ENCODE data around the gene ADGRB3. TPM values are rescaled to one million over a fixed set of nuclear protein-coding genes. Genes with fewer than 3 reads are reported as not detected.

Gene ADGRB3
- total RNA-seq, 1 donor from 2014 or later = 2.4 TPM

GRCh38 chr6:68730291-68731054, 95.4 kb downstream of the ADGRB3 start:
- Mint-ChIP-seq H3K4me1 (ENCODE audit: unreplicated experiment) (no peaks in the 10 kb centered on the region), H3K9me3 (ENCODE audit: unreplicated experiment) (no peaks in the 10 kb centered on the region), H3K4me3 (ENCODE audit: unreplicated experiment) (no peak overlapping the region), H3K27me3 (ENCODE audit: unreplicated experiment) (no peaks in the 10 kb centered on the region), H3K27ac (ENCODE audit: unreplicated experiment) (no peak overlapping the region), H3K36me3 (ENCODE audit: low read depth, unreplicated experiment) (no peaks in the 10 kb centered on the region)
- DNase-seq (ENCODE audit: low spot score) = no peak
- no peak for TF ChIP-seq CTCF (IDR thresholded peaks at IDR 0.05; ENCODE audit: unreplicated experiment)

GRCh38 chr6:68732423-68732822, 97.3 kb downstream of the ADGRB3 start:
- no peaks in the 10 kb centered on the region for H3K4me1 Mint-ChIP-seq (ENCODE audit: unreplicated experiment)
- H3K36me3 Mint-ChIP-seq (ENCODE audit: low read depth, unreplicated experiment) = no peaks in the 10 kb centered on the region
- no peak for DNase-seq (ENCODE audit: low spot score)
- no peaks in the 10 kb centered on the region for H3K27me3 Mint-ChIP-seq (ENCODE audit: unreplicated experiment)
- H3K27ac Mint-ChIP-seq (ENCODE audit: unreplicated experiment) = no peak overlapping the region
- no peak for TF ChIP-seq CTCF (IDR thresholded peaks at IDR 0.05; ENCODE audit: unreplicated experiment)
- no peaks in the 10 kb centered on the region for H3K9me3 Mint-ChIP-seq (ENCODE audit: unreplicated experiment)
- no peak overlapping the region for H3K4me3 Mint-ChIP-seq (ENCODE audit: unreplicated experiment)

- no peak for TF ChIP-seq CTCF (IDR thresholded peaks at IDR 0.05; ENCODE audit: unreplicated experiment)
- H3K36me3 Mint-ChIP-seq (ENCODE audit: low read depth, unreplicated experiment) = no peaks in the 10 kb centered on the region
- H3K4me3 Mint-ChIP-seq (ENCODE audit: unreplicated experiment) = no peak overlapping the region
These were observed 100.8 kb downstream of the ADGRB3 start for GRCh38 chr6:68735866-68736265.

GRCh38 chr6:68737061-68737460, 102.0 kb downstream of the ADGRB3 start:
- no peaks in the 10 kb centered on the region for H3K27me3 Mint-ChIP-seq (ENCODE audit: unreplicated experiment)
- no peak for TF ChIP-seq CTCF (IDR thresholded peaks at IDR 0.05; ENCODE audit: unreplicated experiment)
- H3K4me1 Mint-ChIP-seq (ENCODE audit: unreplicated experiment) = peaks cover 9% of the 10 kb centered on the region
- DNase-seq (ENCODE audit: low spot score) = no peak
- no peaks in the 10 kb centered on the region for H3K36me3 Mint-ChIP-seq (ENCODE audit: low read depth, unreplicated experiment)
- no peaks in the 10 kb centered on the region for H3K9me3 Mint-ChIP-seq (ENCODE audit: unreplicated experiment)
- no peak overlapping the region for H3K4me3 Mint-ChIP-seq (ENCODE audit: unreplicated experiment)
- H3K27ac Mint-ChIP-seq (ENCODE audit: unreplicated experiment) = no peak overlapping the region

More at GRCh38 chr6:68735866-68736265, 100.8 kb downstream of the ADGRB3 start:
- H3K9me3 Mint-ChIP-seq (ENCODE audit: unreplicated experiment) = no peaks in the 10 kb centered on the region
- H3K4me1 Mint-ChIP-seq (ENCODE audit: unreplicated experiment) = peaks cover 7% of the 10 kb centered on the region
- no peaks in the 10 kb centered on the region for H3K27me3 Mint-ChIP-seq (ENCODE audit: unreplicated experiment)
- no peak for DNase-seq (ENCODE audit: low spot score)
- H3K27ac Mint-ChIP-seq (ENCODE audit: unreplicated experiment) = no peak overlapping the region

- Mint-ChIP-seq H3K4me1 (ENCODE audit: unreplicated experiment) (peaks cover 9% of the 10 kb centered on the region), H3K4me3 (ENCODE audit: unreplicated experiment) (no peak overlapping the region), H3K9me3 (ENCODE audit: unreplicated experiment) (no peaks in the 10 kb centered on the region), H3K36me3 (ENCODE audit: low read depth, unreplicated experiment) (no peaks in the 10 kb centered on the region), H3K27me3 (ENCODE audit: unreplicated experiment) (no peaks in the 10 kb centered on the region), H3K27ac (ENCODE audit: unreplicated experiment) (no peak overlapping the region)
- DNase-seq (ENCODE audit: low spot score) = no peak
- TF ChIP-seq CTCF (IDR thresholded peaks at IDR 0.05; ENCODE audit: unreplicated experiment) = no peak
These were observed 103.0 kb downstream of the ADGRB3 start for GRCh38 chr6:68738039-68738438.
